A673 (cell line): ENCODE measurements around the gene EPB41L4B. TPM values are rescaled to one million over a fixed set of nuclear protein-coding genes. Genes with fewer than 3 reads are reported as not detected.

Source experiments
- BruUV-seq: library from RNA; stranded (reverse); fragments of 400-500 nt; replicated peaks from 2 replicates; lab custom pipeline; 2021; lab: Mats Ljungman, UMichigan
- CTCF ChIA-PET: fragments of 300-600 bp; sonication (Branson Sonifier 250); formaldehyde crosslinking; loops from one replicate; lab custom pipeline; 2022; ENCODE audit warnings: antibody characterized with exemption; lab: Charles Lee
- POLR2A ChIA-PET: fragments of 300-600 bp; sonication (Branson Sonifier 250); formaldehyde crosslinking; loops from one replicate; lab custom pipeline; 2022; ENCODE audit warnings: antibody characterized with exemption; ENCODE audit not compliant: low non-redundant PET; lab: Charles Lee
- DNase-seq: peaks from one replicate; pipeline ENCODE4 v3.0.0-alpha.2; 2015; ENCODE audit warnings: low spot score
- H3K27ac ChIP-seq: fragments of 200-600 bp; sonication (generic); 2 replicates; pipeline ENCODE4 v1.5.1; 2016; ENCODE audit warnings: mixed run types, low read depth, mild to moderate bottlenecking, mixed read lengths, antibody characterized with exemption, low read length; ENCODE audit not compliant: poor library complexity, severe bottlenecking
- H3K27me3 ChIP-seq: fragments of 200-600 bp; sonication (generic); replicated peaks from 2 replicates; pipeline ENCODE4 v1.6.1; 2017; ENCODE audit warnings: mixed run types, low read depth, mild to moderate bottlenecking, mixed read lengths, antibody characterized with exemption, low read length; ENCODE audit not compliant: insufficient read depth, poor library complexity
- H3K36me3 ChIP-seq: fragments of 200-600 bp; sonication (generic); 2 replicates; pipeline ENCODE4 v1.6.1; 2016; ENCODE audit warnings: mixed run types, mild to moderate bottlenecking, mixed read lengths, antibody characterized with exemption, low read length; ENCODE audit not compliant: insufficient read depth, poor library complexity, severe bottlenecking
- H3K4me1 ChIP-seq: fragments of 200-600 bp; sonication (generic); 2 replicates; pipeline ENCODE4 v1.6.1; 2017; ENCODE audit warnings: mixed run types, mild to moderate bottlenecking, mixed read lengths, antibody characterized with exemption, low read length; ENCODE audit not compliant: insufficient read depth, poor library complexity, severe bottlenecking
- H3K4me3 ChIP-seq: fragments of 200-600 bp; sonication (generic); 2 replicates; pipeline ENCODE4 v1.5.1; 2016; ENCODE audit warnings: low read depth, mixed run types, mild to moderate bottlenecking, mixed read lengths, low read length; ENCODE audit not compliant: poor library complexity, severe bottlenecking
- H3K9me3 ChIP-seq: fragments of 200-600 bp; sonication (generic); 2 replicates; pipeline ENCODE4 v1.6.1; 2016; ENCODE audit warnings: mixed run types, low read depth, mild to moderate bottlenecking, mixed read lengths, antibody characterized with exemption, low read length; ENCODE audit not compliant: poor library complexity, severe bottlenecking
- CTCF ChIP-seq: fragments of 300-800, 200-600 bp; sonication (generic); conservative IDR thresholded peaks from 2 replicates; pipeline ENCODE4 v1.5.1; 2017; ENCODE audit warnings: low read depth, mild to moderate bottlenecking, antibody characterized with exemption, low read length, moderate library complexity, mixed read lengths
- EZH2 ChIP-seq: fragments of 200-600 bp; sonication (generic); IDR thresholded peaks from 2 replicates; pipeline ENCODE4 v1.6.1; 2017; ENCODE audit warnings: borderline replicate concordance, low read depth, mild to moderate bottlenecking, mixed read lengths, antibody characterized with exemption, low read length; ENCODE audit not compliant: poor library complexity, severe bottlenecking
- intact Hi-C: fragments of 100-400 bp; cut with micrococcal nuclease; formaldehyde crosslinking; loops from one replicate; pipeline ENCODE4 v1.10.0; 2022; ENCODE audit not compliant: unreplicated experiment
- total RNA-seq: library from RNA; stranded (reverse); gene quantifications from 2 replicates; pipeline ENCODE4 v1.2.3, GENCODE V29; 2021

Gene EPB41L4B
- total RNA-seq, 1 experiment from 2014 or later, result not detected

DNA sequence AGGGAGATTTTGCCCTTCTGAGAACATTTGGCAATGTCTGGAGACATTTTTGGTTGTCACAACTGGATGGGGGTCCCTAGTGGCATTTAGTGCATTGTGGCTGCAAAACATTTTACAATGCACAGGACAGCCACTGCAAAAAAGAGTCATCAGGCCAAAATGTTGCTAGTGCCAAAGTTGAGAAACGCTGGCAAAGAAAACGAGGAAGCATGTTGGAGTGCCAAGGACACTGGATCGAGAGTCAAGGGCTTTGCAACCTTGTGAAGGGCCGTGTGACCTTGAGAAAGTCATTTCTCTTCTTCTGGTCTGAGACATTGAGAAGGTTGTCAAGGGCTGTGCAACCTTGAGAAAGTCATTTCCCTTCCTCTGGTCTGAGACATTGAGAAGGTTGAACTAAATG, 108.1 kb downstream of the EPB41L4B start:
- TF ChIP-seq CTCF (no peak), EZH2 (no peak)
- ChIA-PET CTCF (no interaction called here), POLR2A (no interaction called here)
- Histone ChIP-seq H3K4me1 (no peaks in the 10 kb centered on the region), H3K9me3 (no peaks in the 10 kb centered on the region), H3K27me3 (peaks cover 16% of the 10 kb centered on the region), H3K27ac (no peak overlapping the region), H3K4me3 (no peak overlapping the region), H3K36me3 (no peaks in the 10 kb centered on the region)
- intact Hi-C loops, result no loop called here
- BruUV-seq, result no TSS peak
- no peak for DNase-seq

GRCh38 chr9:109206670-109207069, 114.2 kb downstream of the EPB41L4B start:
- DNase-seq, result no peak
- no peak overlapping the region for H3K27ac ChIP-seq
- intact Hi-C loops, result no loop called here
- H3K27me3 ChIP-seq, result peaks cover 13% of the 10 kb centered on the region
- CTCF ChIA-PET, result interaction anchor here (0.5 kb wide), 1 partner anchor 36 kb away, joined by 9 read pairs; no protein-coding TSS in a partner anchor
- POLR2A ChIA-PET, result no interaction called here
- H3K4me3 ChIP-seq, result no peak overlapping the region
- TF ChIP-seq CTCF, result no peak
- no peak for TF ChIP-seq EZH2
- BruUV-seq, result no TSS peak
- H3K9me3 ChIP-seq, result no peaks in the 10 kb centered on the region
- H3K4me1 ChIP-seq, result no peaks in the 10 kb centered on the region
- H3K36me3 ChIP-seq, result no peaks in the 10 kb centered on the region

DNA sequence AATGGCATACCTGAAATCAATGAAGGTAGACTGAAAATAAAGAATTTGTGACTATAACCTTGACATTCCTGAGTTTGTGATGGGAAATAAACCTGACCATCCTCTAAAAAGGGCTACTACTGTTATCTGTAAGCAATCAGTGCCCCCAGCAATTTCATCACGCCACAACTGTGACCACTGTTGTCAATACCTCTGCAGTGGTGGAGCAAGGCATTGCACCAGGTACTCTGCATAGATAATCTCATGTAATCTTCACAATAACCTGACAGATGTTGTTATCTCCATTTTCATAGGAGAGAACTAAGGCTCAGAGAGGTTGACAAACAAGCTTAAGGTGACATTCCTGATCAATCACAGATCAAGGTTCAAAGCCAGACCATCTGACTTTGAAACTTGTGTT, 115.3 kb downstream of the EPB41L4B start:
- ChIA-PET CTCF (no interaction called here), POLR2A (no interaction called here)
- no peak for TF ChIP-seq CTCF
- TF ChIP-seq EZH2, result no peak
- DNase-seq, result no peak
- Histone ChIP-seq H3K9me3 (no peaks in the 10 kb centered on the region), H3K4me3 (no peak overlapping the region), H3K4me1 (no peaks in the 10 kb centered on the region), H3K27me3 (peaks cover 11% of the 10 kb centered on the region), H3K36me3 (no peaks in the 10 kb centered on the region), H3K27ac (no peak overlapping the region)
- BruUV-seq, result no TSS peak
- intact Hi-C loops, result no loop called here
